ENCODE data around the gene CEP72. TPM values are rescaled to one million over a fixed set of nuclear protein-coding genes. Genes with fewer than 3 reads are reported as not detected.

CEP72 gene
- total RNA-seq, 1 donor from 2014 or later: 20.1 TPM

DNA sequence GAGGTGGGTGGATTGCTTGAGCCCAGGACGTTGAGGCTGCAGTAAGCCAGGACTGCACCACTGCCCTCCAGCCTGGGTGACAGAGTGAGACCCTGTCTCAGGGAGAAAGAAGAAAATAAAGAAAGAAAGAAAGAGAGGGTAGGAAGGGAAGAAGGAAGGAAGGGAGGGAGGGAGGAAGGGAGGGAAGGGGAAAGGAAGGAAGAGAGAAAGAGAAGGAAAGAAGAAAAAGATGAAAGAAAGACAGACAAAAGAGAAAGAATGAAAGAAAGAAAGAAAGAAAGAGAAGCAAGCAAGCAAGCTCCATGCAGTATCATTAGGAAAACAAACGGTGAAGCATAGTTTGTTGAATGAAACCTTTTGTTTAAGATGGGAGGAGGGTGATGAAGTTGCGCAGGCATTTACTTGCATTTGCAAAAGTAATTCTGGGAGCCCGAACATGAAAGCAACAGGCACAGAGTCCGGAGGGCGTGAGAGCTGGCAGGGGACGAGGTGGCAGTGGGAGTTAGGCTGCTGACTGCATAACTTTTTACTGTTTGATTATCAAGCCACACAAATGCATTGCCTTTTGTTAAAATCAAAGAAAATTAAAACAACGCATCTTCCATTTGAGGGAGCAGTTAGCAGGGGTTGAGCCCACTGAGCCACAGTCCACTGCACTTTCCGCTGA is 26.0 kb upstream of the CEP72 start:
- Histone ChIP-seq H3K4me3 (no peak overlapping the region), H3K27me3 (no peaks in the 10 kb centered on the region)
- intact Hi-C loops (cut with DNase I): no loop called here

GRCh38 chr5:586751-587285 is 25.3 kb upstream of the CEP72 start:
- DNase-seq (ENCODE audit: extremely low spot score in 2 of 2): no peak
- Histone ChIP-seq H3K9me3 (no peaks in the 10 kb centered on the region), H3K27ac (no peak overlapping the region), H3K36me3 (no peaks in the 10 kb centered on the region), H3K4me1 (no peaks in the 10 kb centered on the region), H3K4me3 (no peak overlapping the region), H3K27me3 (no peaks in the 10 kb centered on the region)
- TF ChIP-seq POLR2AphosphoS5 (IDR thresholded peaks at IDR 0.05; ENCODE audit: insufficient read depth in 1 of 2, low read depth in 1 of 2): no peak
- TF ChIP-seq CTCF (IDR thresholded peaks at IDR 0.05): no peak
- no peak for TF ChIP-seq POLR2A (IDR thresholded peaks at IDR 0.05)
- intact Hi-C loops (cut with DNase I): no loop called here

More for the DNA sequence above, 26.0 kb upstream of the CEP72 start:
- DNase-seq (ENCODE audit: extremely low spot score in 2 of 2): no peak
- Histone ChIP-seq H3K4me1 (no peaks in the 10 kb centered on the region), H3K27ac (no peak overlapping the region), H3K36me3 (no peaks in the 10 kb centered on the region), H3K9me3 (no peaks in the 10 kb centered on the region)
- TF ChIP-seq CTCF (IDR thresholded peaks at IDR 0.05) (no peak), POLR2AphosphoS5 (IDR thresholded peaks at IDR 0.05; ENCODE audit: insufficient read depth in 1 of 2, low read depth in 1 of 2) (no peak), POLR2A (IDR thresholded peaks at IDR 0.05) (no peak)

GRCh38 chr5:587403-587802 is 24.7 kb upstream of the CEP72 start:
- Histone ChIP-seq H3K4me1 (no peaks in the 10 kb centered on the region), H3K36me3 (no peaks in the 10 kb centered on the region), H3K9me3 (no peaks in the 10 kb centered on the region), H3K4me3 (no peak overlapping the region), H3K27ac (no peak overlapping the region), H3K27me3 (no peaks in the 10 kb centered on the region)
- intact Hi-C loops (cut with DNase I): no loop called here
- TF ChIP-seq POLR2A (IDR thresholded peaks at IDR 0.05) (no peak), CTCF (IDR thresholded peaks at IDR 0.05) (no peak), POLR2AphosphoS5 (IDR thresholded peaks at IDR 0.05; ENCODE audit: insufficient read depth in 1 of 2, low read depth in 1 of 2) (no peak)
- DNase-seq (ENCODE audit: extremely low spot score in 2 of 2): no peak

GRCh38 chr5:588406-588995 is 23.6 kb upstream of the CEP72 start:
- TF ChIP-seq CTCF (IDR thresholded peaks at IDR 0.05) (no peak), POLR2A (IDR thresholded peaks at IDR 0.05) (no peak)
- no peak for DNase-seq (ENCODE audit: extremely low spot score in 2 of 2)
- no peak overlapping the region for H3K4me3 ChIP-seq
- H3K27ac ChIP-seq: no peak overlapping the region
- no peaks in the 10 kb centered on the region for H3K9me3 ChIP-seq
- H3K36me3 ChIP-seq: no peaks in the 10 kb centered on the region
- H3K4me1 ChIP-seq: no peaks in the 10 kb centered on the region
- no peaks in the 10 kb centered on the region for H3K27me3 ChIP-seq
- intact Hi-C loops (cut with DNase I): no loop called here

- no peaks in the 10 kb centered on the region for H3K4me1 ChIP-seq
- intact Hi-C loops (cut with DNase I): no loop called here
- H3K4me3 ChIP-seq: no peak overlapping the region
- no peak for DNase-seq (ENCODE audit: extremely low spot score in 2 of 2)
- no peaks in the 10 kb centered on the region for H3K9me3 ChIP-seq
- no peak overlapping the region for H3K27ac ChIP-seq
- H3K27me3 ChIP-seq: no peaks in the 10 kb centered on the region
- H3K36me3 ChIP-seq: no peaks in the 10 kb centered on the region
- TF ChIP-seq CTCF (IDR thresholded peaks at IDR 0.05) (no peak), POLR2AphosphoS5 (IDR thresholded peaks at IDR 0.05; ENCODE audit: insufficient read depth in 1 of 2, low read depth in 1 of 2) (no peak), POLR2A (IDR thresholded peaks at IDR 0.05) (no peak)
These were observed 23.0 kb upstream of the CEP72 start for GRCh38 chr5:589173-589572.
